Measurements from ENCODE around the gene PAQR8. TPM values are rescaled to one million over a fixed set of nuclear protein-coding genes. Genes with fewer than 3 reads are reported as not detected.

Gene PAQR8
- total and polyA plus RNA-seq, 2 of the 4 experiments (the other 2 are of a cell fraction): 1.4 to 1.6 TPM

DNA sequence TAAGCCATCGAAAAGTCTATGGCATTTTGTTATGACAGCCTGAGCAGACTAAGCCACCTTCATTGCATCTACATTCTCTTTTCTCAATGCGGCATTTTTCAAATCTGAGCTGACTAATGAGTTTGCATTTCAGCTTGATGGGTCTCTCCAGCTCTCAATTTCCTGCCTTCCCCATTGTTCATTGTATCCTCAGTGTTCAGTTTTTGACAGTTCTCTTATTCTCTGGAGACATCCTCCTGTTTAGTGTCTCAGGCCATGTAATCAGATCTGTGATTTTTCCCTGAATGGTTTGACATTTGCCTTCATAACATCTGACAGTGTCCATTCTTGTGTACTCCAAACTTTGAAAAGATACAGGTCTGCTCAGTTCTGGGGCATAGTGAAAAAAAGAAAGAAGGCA, 49.5 kb upstream of the PAQR8 start:
- in situ Hi-C loops (cut with MboI; ENCODE audit: low sequenced_read_pairs): no loop called here
- no peak overlapping the region for H2BK5ac ChIP-seq (ENCODE audit: low read depth, low read length, poor library complexity, severe bottlenecking)

More for the DNA sequence above, 49.5 kb upstream of the PAQR8 start:
- dilution Hi-C loops (cut with HindIII; ENCODE audit: low sequenced_read_pairs, unreplicated experiment) (no loop called here), intact Hi-C loops (cut with micrococcal nuclease) (no loop called here)
- no peak overlapping the region for H2BK15ac ChIP-seq (ENCODE audit: low read depth, low read length)
- H3K4me3 ChIP-seq (ENCODE audit: insufficient read depth, low read depth, low read length): no peak overlapping the region
- no peaks in the 10 kb centered on the region for H3K36me3 ChIP-seq (ENCODE audit: control insufficient read depth, insufficient read depth, low read length)
- H2BK120ac ChIP-seq (ENCODE audit: low read depth, low read length): no peak overlapping the region
- H3K56ac ChIP-seq (ENCODE audit: extremely low read depth, insufficient read depth, low read length): no peak overlapping the region
- no peak overlapping the region for H3K14ac ChIP-seq (replicated peaks; ENCODE audit: low read depth, low read length)
- ATAC-seq (ENCODE audit: low read depth) (no peak), DNase-seq (no peak)
- no TSS peak for BruUV-seq (replicated peaks)
- WGBS, 2 experiments (ENCODE audit: extremely low coverage in 2 of 2, insufficient read length in 1 of 2): 80% methylated on average over 2 of the region's 2 CpGs; no CpG with 5 or more reads in 1 of the 2 experiments
- H3K27ac ChIP-seq (ENCODE audit: insufficient read depth, low read length): no peak overlapping the region
- no peak overlapping the region for H3K4me2 ChIP-seq (ENCODE audit: low read depth, low read length)
- no peaks in the 10 kb centered on the region for H3K79me1 ChIP-seq (ENCODE audit: low read depth in 1 of 2, low read length in 2 of 2)
- ChIA-PET POLR2A (ENCODE audit: unreplicated experiment) (no interaction called here), CTCF (no interaction called here)
- H4K5ac ChIP-seq (ENCODE audit: low read depth, low read length): no peak overlapping the region
- H3K9ac ChIP-seq (ENCODE audit: low read depth, low read length): no peak overlapping the region
- TF ChIP-seq RFX5 (IDR thresholded peaks at IDR 0.05; ENCODE audit: low read depth, low read length): no peak
- no peak for TF ChIP-seq CHD1 (IDR thresholded peaks at IDR 0.05; ENCODE audit: low read depth, low read length)
- H3K27me3 ChIP-seq (ENCODE audit: control insufficient read depth, insufficient read depth, low read length): no peaks in the 10 kb centered on the region; the same call in 1 of the 2 replicates
- no peak overlapping the region for H2AFZ ChIP-seq (replicated peaks; ENCODE audit: low read length, poor library complexity)
- no peak overlapping the region for H3K18ac ChIP-seq (ENCODE audit: low read depth, low read length)
- no peak overlapping the region for H4K8ac ChIP-seq (ENCODE audit: low read depth in 2 of 2, low read length in 2 of 2)
- H3K23ac ChIP-seq (ENCODE audit: low read depth, low read length): no peak overlapping the region
- H3K4me1 ChIP-seq (ENCODE audit: control insufficient read depth, insufficient read depth, low read length): no peaks in the 10 kb centered on the region
- no peak overlapping the region for H2AK9ac ChIP-seq (replicated peaks; ENCODE audit: low read depth, low read length, poor library complexity)
- no peak overlapping the region for H4K91ac ChIP-seq (ENCODE audit: insufficient read depth, low read depth, low read length)
- H4K20me1 ChIP-seq (ENCODE audit: insufficient read depth, low read length): no peaks in the 10 kb centered on the region
- no peak overlapping the region for H2AK5ac ChIP-seq (ENCODE audit: low read depth, low read length)
- no peaks in the 10 kb centered on the region for H3K9me3 ChIP-seq (ENCODE audit: control insufficient read depth, insufficient read depth, low read length)
- no peak overlapping the region for H3K4ac ChIP-seq (ENCODE audit: low read depth, low read length)
- no peak overlapping the region for H2BK20ac ChIP-seq (ENCODE audit: low read depth, low read length)
- H3K9me1 ChIP-seq (ENCODE audit: insufficient read depth, low read length): no peaks in the 10 kb centered on the region
